Endodermal cell (in vitro differentiated cells): ENCODE data around the gene CDH2. TPM values are rescaled to one million over a fixed set of nuclear protein-coding genes. Genes with fewer than 3 reads are reported as not detected.

ENCODE experiments used
- DNase-seq: peaks from one replicate; pipeline ENCODE4 v3.0.0-alpha.2; 2017
- H3K27ac ChIP-seq: 2 replicates; pipeline ENCODE4 v1.5.1; 2013; ENCODE audit warnings: mild to moderate bottlenecking, low read depth, low read length, moderate library complexity
- H3K27me3 ChIP-seq: 2 replicates; pipeline ENCODE4 v1.6.1; 2013; ENCODE audit warnings: mild to moderate bottlenecking, low read length, moderate library complexity; ENCODE audit not compliant: insufficient read depth, control insufficient read depth, poor library complexity, severe bottlenecking
- H3K36me3 ChIP-seq: 2 replicates; pipeline ENCODE4 v1.7.0; 2013; ENCODE audit warnings: mild to moderate bottlenecking, low read length, moderate library complexity; ENCODE audit not compliant: control insufficient read depth, insufficient read depth
- H3K4me1 ChIP-seq: one replicate; pipeline ENCODE4 v1.7.0; 2013; ENCODE audit warnings: low read length; ENCODE audit not compliant: control insufficient read depth, insufficient read depth
- H3K4me3 ChIP-seq: 2 replicates; pipeline ENCODE4 v1.5.1; 2013; ENCODE audit warnings: mild to moderate bottlenecking, low read length, moderate library complexity
- H3K9ac ChIP-seq: 2 replicates; pipeline ENCODE4 v1.6.1; 2013; ENCODE audit warnings: mild to moderate bottlenecking, low read length, moderate library complexity; ENCODE audit not compliant: poor library complexity, severe bottlenecking; ENCODE audit errors: extremely low read depth
- H3K9me3 ChIP-seq: 2 replicates; pipeline ENCODE4 v1.6.1; 2013; ENCODE audit warnings: mild to moderate bottlenecking, low read length, moderate library complexity; ENCODE audit not compliant: control insufficient read depth
- H3K27ac Mint-ChIP-seq: 2 replicates; pipeline ENCODE4 v1.8.0; 2020; ENCODE audit warnings: mixed read lengths
- H3K27me3 Mint-ChIP-seq: 2 replicates; pipeline ENCODE4 v1.8.0; 2021; ENCODE audit warnings: mild to moderate bottlenecking, mixed read lengths; ENCODE audit not compliant: insufficient read depth
- H3K36me3 Mint-ChIP-seq: 2 replicates; pipeline ENCODE4 v1.8.0; 2020; ENCODE audit warnings: low read depth, mixed read lengths
- H3K4me1 Mint-ChIP-seq: 2 replicates; pipeline ENCODE4 v1.8.0; 2020; ENCODE audit warnings: mixed read lengths
- H3K4me3 Mint-ChIP-seq: 2 replicates; pipeline ENCODE4 v1.8.0; 2020; ENCODE audit warnings: mild to moderate bottlenecking, moderate library complexity, mixed read lengths
- H3K9me3 Mint-ChIP-seq: 2 replicates; pipeline ENCODE4 v1.8.0; 2020; ENCODE audit warnings: mild to moderate bottlenecking, mixed read lengths
- WGBS, 2 experiments: methylation state at CpG; one replicate each; pipeline versions ENCODE4 v1.1.5 to v1.1.7; 2013; ENCODE audit warnings: missing lambda C conversion rate in 2 of 2, mixed read lengths in 1 of 2; ENCODE audit not compliant: insufficient coverage in 1 of 2, insufficient read length in 1 of 2; 5-methylcytosine and 5-hydroxymethylcytosine counted together
- total RNA-seq, 2 donors: library from RNA; stranded (reverse); fragmentation: NEBNext Ultra II Directional in 1 of 2; extraction: Animal tissue kit (Norgen Biotek cat#: 25700) in 1 of 2; gene quantifications; 2 replicates in 1 of 2; 3 replicates in 1 of 2; pipeline ENCODE4 v1.2.1, GENCODE V29; 2021
- TF ChIP-seq, protein P1 (sequence below): fragments of 200-600 bp; sonication (generic); conservative IDR thresholded peaks from 2 replicates; pipeline ENCODE4 v1.5.0; 2021; ENCODE audit warnings: antibody characterized with exemption, mild to moderate bottlenecking

CDH2 gene
- total RNA-seq, 2 donors from 2014 or later = 486 to 572 TPM

DNA sequence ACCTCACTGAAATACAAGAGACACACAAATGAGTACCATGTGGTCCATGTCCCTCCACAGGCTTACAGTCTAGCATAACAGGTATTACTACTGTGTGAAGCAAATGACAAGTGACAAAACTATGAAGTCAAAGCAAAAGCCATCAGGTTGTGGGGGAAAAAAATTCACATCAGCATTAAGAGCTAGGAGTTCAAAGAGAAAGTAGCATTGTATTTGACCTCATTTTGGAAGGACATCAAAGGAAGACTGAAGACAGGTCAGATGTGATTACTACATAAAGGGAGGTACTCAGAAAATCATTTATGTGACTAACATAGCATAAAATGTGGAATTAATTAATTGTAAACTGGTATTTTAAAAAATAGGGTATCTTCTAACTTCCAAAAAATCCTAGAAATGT lies 224.2 kb downstream of the CDH2 start:
- no peak overlapping the region for H3K4me3 ChIP-seq
- H3K27ac ChIP-seq = no peak overlapping the region
- H3K4me1 ChIP-seq = peaks cover 4% of the 10 kb centered on the region
- H3K36me3 ChIP-seq = peaks cover 93% of the 10 kb centered on the region
- TF ChIP-seq, protein P1, sequence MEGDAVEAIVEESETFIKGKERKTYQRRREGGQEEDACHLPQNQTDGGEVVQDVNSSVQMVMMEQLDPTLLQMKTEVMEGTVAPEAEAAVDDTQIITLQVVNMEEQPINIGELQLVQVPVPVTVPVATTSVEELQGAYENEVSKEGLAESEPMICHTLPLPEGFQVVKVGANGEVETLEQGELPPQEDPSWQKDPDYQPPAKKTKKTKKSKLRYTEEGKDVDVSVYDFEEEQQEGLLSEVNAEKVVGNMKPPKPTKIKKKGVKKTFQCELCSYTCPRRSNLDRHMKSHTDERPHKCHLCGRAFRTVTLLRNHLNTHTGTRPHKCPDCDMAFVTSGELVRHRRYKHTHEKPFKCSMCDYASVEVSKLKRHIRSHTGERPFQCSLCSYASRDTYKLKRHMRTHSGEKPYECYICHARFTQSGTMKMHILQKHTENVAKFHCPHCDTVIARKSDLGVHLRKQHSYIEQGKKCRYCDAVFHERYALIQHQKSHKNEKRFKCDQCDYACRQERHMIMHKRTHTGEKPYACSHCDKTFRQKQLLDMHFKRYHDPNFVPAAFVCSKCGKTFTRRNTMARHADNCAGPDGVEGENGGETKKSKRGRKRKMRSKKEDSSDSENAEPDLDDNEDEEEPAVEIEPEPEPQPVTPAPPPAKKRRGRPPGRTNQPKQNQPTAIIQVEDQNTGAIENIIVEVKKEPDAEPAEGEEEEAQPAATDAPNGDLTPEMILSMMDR = no peak
- Mint-ChIP-seq H3K27ac (peak overlapping the region; percentile 20), H3K9me3 (no peaks in the 10 kb centered on the region), H3K36me3 (peaks cover 55% of the 10 kb centered on the region), H3K4me3 (no peak overlapping the region), H3K4me1 (peaks cover 14% of the 10 kb centered on the region), H3K27me3 (no peaks in the 10 kb centered on the region)
- H3K9me3 ChIP-seq = no peaks in the 10 kb centered on the region
- H3K9ac ChIP-seq = no peak overlapping the region
- no peak for DNase-seq
- H3K27me3 ChIP-seq = no peaks in the 10 kb centered on the region

DNA sequence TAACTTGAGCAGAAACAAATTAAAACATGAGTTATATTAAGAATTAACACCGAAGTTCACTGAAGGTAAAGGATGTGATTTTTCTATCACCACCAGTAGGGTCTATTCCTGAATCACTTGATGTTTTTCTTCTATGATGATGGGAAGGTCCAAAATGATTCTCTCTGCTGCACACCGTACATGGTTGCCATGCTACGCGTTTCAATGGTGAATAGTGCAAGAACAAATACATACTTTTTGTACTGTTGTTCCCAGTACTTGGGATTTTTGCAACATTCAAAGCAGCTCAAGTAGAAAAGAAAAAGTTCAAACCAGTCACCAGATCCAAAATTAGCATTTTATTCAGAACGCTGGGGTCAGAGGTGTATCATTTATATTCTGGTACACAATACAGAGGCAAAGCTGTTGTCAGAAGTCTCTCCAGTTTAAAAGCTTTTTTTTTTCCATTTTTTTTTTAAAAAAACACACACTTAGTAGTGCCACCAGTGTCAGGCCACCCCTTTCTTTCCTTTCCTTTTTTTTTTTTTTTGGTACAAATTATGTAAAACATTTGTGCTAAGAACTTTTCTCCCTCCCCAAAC lies 226.2 kb downstream of the CDH2 start:
- H3K9ac ChIP-seq = no peak overlapping the region
- H3K36me3 ChIP-seq = peaks cover 79% of the 10 kb centered on the region
- H3K27ac ChIP-seq = no peak overlapping the region
- no peaks in the 10 kb centered on the region for H3K27me3 Mint-ChIP-seq
- peaks cover 4% of the 10 kb centered on the region for H3K4me1 ChIP-seq
- no peaks in the 10 kb centered on the region for H3K9me3 ChIP-seq
- no peak overlapping the region for H3K27ac Mint-ChIP-seq
- H3K4me1 Mint-ChIP-seq = peaks cover 14% of the 10 kb centered on the region
- TF ChIP-seq, protein P1 = peak; percentile 11
- no peak overlapping the region for H3K4me3 ChIP-seq
- H3K9me3 Mint-ChIP-seq = no peaks in the 10 kb centered on the region
- H3K4me3 Mint-ChIP-seq = no peak overlapping the region
- 96 to 97% methylated on average over 3 to 5 of the region's 5 CpGs for WGBS, 2 experiments
- no peaks in the 10 kb centered on the region for H3K27me3 ChIP-seq
- peaks cover 42% of the 10 kb centered on the region for H3K36me3 Mint-ChIP-seq
- no peak for DNase-seq

DNA sequence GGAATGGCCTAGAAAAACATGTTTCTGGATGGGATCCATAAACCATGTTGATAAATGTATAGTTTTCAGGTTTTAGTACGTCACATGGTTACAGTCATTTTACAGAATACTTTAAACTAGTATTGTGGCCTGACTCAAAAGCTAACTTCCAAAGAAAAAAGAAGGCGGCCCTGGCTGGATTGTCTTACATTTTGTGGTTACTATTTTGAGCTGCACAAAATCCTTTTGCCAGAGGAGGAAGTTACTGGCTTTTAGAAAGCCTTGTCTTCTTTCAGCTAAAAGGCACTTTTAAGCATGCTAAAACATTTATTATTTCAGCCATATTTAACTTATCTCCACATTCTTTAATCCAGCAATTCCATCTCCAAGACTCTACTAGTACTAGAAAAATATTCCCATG lies 227.9 kb downstream of the CDH2 start:
- H3K36me3 Mint-ChIP-seq = peaks cover 33% of the 10 kb centered on the region
- Histone ChIP-seq H3K9me3 (no peaks in the 10 kb centered on the region), H3K4me3 (no peak overlapping the region), H3K27me3 (no peaks in the 10 kb centered on the region), H3K4me1 (no peaks in the 10 kb centered on the region), H3K27ac (no peak overlapping the region), H3K9ac (no peak overlapping the region), H3K36me3 (peaks cover 63% of the 10 kb centered on the region)
- no peak overlapping the region for H3K4me3 Mint-ChIP-seq
- peaks cover 12% of the 10 kb centered on the region for H3K4me1 Mint-ChIP-seq
- H3K27ac Mint-ChIP-seq = no peak overlapping the region
- TF ChIP-seq, protein P1 = no peak
- no peaks in the 10 kb centered on the region for H3K9me3 Mint-ChIP-seq
- WGBS, 2 experiments = 85 to 100% methylated on average over 1 to 2 of the region's 2 CpGs
- no peaks in the 10 kb centered on the region for H3K27me3 Mint-ChIP-seq
- no peak for DNase-seq
